Colonic mucosa (tissue), 4 donors: ENCODE data around the gene NPAS1. TPM values are rescaled to one million over a fixed set of nuclear protein-coding genes. Genes with fewer than 3 reads are reported as not detected.

Experiments used
- DNase-seq: peaks from one replicate; pipeline ENCODE4 v3.0.0-alpha.2; 2020
- H3K27ac ChIP-seq: fragments of 200-600 bp; one replicate; pipeline ENCODE4 v1.8.0; 2021
- H3K27me3 ChIP-seq: fragments of 200-600 bp; one replicate; pipeline ENCODE4 v1.8.0; 2021
- H3K36me3 ChIP-seq: fragments of 200-600 bp; one replicate; pipeline ENCODE4 v1.8.0; 2021
- H3K4me1 ChIP-seq: fragments of 200-600 bp; one replicate; pipeline ENCODE4 v1.8.0; 2021; ENCODE audit warnings: mild to moderate bottlenecking
- H3K4me3 ChIP-seq: fragments of 200-600 bp; one replicate; pipeline ENCODE4 v1.8.0; 2021
- H3K9ac ChIP-seq, 2 donors: one replicate each; pipeline ENCODE4 v1.7.0; 2013; ENCODE audit warnings: control low read depth in 2 of 2, low read depth in 2 of 2, low read length in 2 of 2
- H3K9me3 ChIP-seq: fragments of 200-600 bp; one replicate; pipeline ENCODE4 v1.8.0; 2021
- CTCF ChIP-seq: fragments of 200-600 bp; IDR thresholded peaks from one replicate; pipeline ENCODE4 v1.8.0; 2022; ENCODE audit warnings: antibody characterized with exemption, mild to moderate bottlenecking
- intact Hi-C: fragments of 100-400 bp; cut with DNase I; formaldehyde crosslinking; loops from one replicate; pipeline ENCODE4 v1.14.1; 2022
- total RNA-seq, 2 donors: library from RNA; stranded (reverse); fragmentation: NEBNext Ultra II Directional in 1 of 2; extraction: Animal tissue kit (Norgen Biotek cat#: 25700) in 1 of 2; gene quantifications; one replicate each; pipeline ENCODE4 v1.2.1, GENCODE V29; 2021
- donor health status: healthy.
- donor health status: DM: no; HTN: no; CAD: no.
- donor health status: DM: no; HTN: no; CAD: no.

The NPAS1 gene
- total RNA-seq, 2 donors from 2014 or later = 0.35 to 0.64 TPM

DNA sequence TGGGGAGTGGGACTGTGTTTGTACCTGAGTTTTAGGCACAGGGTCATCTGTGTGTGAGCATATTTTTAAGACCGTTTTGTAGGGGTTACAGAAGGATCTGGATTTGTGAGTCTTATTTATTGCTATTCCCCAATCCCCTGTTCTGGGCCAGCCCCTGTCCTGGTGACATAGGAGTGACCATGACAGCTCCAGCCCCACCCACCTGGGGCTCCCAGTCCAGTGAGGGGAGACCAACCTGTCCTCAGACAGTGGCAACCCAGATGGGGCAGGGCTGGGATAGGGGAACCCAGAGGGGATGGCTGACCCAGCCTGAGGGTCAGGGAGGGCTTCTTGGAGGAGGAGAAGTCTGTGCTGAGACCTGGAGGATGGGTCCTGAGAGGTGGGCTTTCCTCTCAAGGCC, 18.1 kb downstream of the NPAS1 start:
- no peak overlapping the region for H3K27ac ChIP-seq
- no peaks in the 10 kb centered on the region for H3K4me1 ChIP-seq
- H3K27me3 ChIP-seq = no peaks in the 10 kb centered on the region
- DNase-seq = no peak
- H3K9me3 ChIP-seq = no peaks in the 10 kb centered on the region
- H3K9ac ChIP-seq = no peak overlapping the region
- no peaks in the 10 kb centered on the region for H3K36me3 ChIP-seq
- intact Hi-C loops = loop anchor here (10.0 kb wide), 1 partner anchor 87 kb away; no protein-coding TSS in a partner anchor
- H3K4me3 ChIP-seq = no peak overlapping the region
- TF ChIP-seq CTCF = no peak

DNA sequence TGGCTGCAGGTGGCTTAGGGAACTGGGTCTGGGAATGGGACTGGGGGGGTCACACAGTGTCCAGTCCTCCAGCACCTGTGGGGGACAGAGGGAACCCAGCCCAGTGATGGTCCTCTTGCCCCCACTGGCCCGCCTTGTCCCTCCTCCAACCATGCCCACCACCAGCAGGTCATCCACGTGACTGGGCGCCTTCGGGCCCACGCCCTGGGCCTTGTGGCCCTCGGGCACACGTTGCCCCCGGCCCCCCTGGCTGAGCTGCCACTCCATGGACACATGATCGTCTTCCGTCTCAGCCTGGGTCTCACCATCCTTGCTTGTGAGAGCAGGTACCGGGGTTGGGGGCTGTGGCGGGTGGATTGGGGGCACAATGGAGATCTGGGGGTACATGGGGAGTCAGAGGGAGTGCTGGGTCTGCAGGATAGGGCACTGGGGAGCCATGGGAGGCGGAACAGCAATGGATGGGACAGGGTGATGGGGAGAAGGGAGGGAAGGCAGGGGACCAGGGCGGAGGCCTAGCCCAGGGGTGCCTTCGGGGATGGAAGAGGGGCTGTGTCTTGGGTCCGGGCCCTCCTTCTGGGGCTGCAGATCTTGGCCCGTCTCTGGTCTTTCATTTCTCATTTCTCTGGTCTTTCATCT, 19.7 kb downstream of the NPAS1 start:
- no peak overlapping the region for H3K9ac ChIP-seq
- no peaks in the 10 kb centered on the region for H3K9me3 ChIP-seq
- DNase-seq = no peak
- TF ChIP-seq CTCF = no peak
- no peak overlapping the region for H3K4me3 ChIP-seq
- intact Hi-C loops = loop anchor here (10.0 kb wide), 1 partner anchor 85 kb away; no protein-coding TSS in a partner anchor
- H3K4me1 ChIP-seq = no peaks in the 10 kb centered on the region
- H3K27ac ChIP-seq = no peak overlapping the region
- no peaks in the 10 kb centered on the region for H3K27me3 ChIP-seq
- H3K36me3 ChIP-seq = no peaks in the 10 kb centered on the region

DNA sequence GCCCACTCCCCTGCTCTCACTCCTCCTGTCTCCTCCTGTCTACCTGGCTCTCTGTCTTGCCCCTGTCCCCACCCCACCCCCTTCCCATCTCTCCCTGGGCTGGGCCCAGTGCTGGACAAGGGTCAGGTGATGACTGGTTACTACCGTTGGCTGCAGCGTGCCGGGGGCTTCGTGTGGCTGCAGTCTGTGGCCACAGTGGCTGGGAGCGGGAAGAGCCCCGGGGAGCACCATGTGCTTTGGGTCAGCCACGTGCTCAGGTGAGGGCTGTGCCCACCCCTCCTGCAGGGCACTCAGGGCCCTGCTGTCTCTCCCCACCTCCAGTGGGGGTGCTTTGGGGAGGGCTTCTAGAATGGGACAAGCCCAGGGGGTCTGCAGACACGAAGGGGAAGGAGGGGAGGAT, 21.2 kb downstream of the NPAS1 start:
- H3K4me1 ChIP-seq = no peaks in the 10 kb centered on the region
- DNase-seq = no peak
- H3K27ac ChIP-seq = no peak overlapping the region
- no peaks in the 10 kb centered on the region for H3K27me3 ChIP-seq
- H3K9me3 ChIP-seq = no peaks in the 10 kb centered on the region
- no peak overlapping the region for H3K9ac ChIP-seq
- H3K36me3 ChIP-seq = no peaks in the 10 kb centered on the region
- no peak overlapping the region for H3K4me3 ChIP-seq
- no peak for TF ChIP-seq CTCF
- intact Hi-C loops = no loop called here

DNA sequence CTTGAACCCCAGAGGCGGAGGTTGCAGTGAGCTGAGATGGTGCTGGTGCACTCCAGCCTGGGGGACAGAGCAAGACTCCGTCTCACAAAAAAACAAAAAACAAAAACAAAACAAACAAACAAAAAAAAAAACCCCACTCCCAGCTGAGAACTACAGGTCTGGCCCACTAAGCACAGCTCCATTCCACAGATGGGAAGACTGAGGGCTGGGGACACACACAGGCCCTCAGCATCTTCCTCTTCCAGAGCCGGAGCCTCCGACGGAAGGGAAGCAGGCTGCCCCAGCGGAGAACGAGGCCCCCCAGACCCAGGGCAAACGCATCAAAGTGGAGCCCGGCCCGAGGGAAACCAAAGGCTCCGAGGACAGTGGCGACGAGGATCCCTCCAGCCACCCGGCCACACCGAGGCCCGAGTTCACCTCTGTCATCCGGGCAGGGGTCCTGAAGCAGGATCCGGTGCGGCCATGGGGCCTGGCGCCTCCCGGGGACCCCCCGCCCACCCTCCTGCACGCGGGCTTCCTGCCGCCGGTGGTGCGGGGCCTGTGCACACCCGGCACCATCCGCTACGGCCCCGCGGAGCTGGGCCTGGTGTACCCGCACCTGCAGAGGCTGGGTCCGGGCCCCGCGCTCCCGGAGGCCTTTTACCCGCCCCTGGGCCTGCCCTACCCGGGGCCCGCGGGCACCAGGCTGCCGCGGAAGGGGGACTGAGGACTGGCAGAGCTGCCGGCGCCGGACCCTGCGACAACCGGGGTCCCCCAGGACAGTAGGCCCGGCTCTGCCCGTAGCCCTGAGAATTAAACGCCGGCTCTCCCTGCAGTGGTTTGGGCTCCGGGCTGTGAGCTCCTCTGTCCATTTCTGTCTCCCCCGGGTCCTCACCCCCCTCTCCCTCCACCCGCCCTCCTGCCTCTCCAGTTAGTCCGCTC, 25.6 kb downstream of the NPAS1 start:
- no peak for TF ChIP-seq CTCF
- no peak overlapping the region for H3K27ac ChIP-seq
- H3K4me3 ChIP-seq = no peak overlapping the region
- intact Hi-C loops = no loop called here
- H3K9ac ChIP-seq = no peak overlapping the region
- no peaks in the 10 kb centered on the region for H3K36me3 ChIP-seq
- no peaks in the 10 kb centered on the region for H3K4me1 ChIP-seq
- DNase-seq = no peak
- H3K9me3 ChIP-seq = no peaks in the 10 kb centered on the region
- no peaks in the 10 kb centered on the region for H3K27me3 ChIP-seq

DNA sequence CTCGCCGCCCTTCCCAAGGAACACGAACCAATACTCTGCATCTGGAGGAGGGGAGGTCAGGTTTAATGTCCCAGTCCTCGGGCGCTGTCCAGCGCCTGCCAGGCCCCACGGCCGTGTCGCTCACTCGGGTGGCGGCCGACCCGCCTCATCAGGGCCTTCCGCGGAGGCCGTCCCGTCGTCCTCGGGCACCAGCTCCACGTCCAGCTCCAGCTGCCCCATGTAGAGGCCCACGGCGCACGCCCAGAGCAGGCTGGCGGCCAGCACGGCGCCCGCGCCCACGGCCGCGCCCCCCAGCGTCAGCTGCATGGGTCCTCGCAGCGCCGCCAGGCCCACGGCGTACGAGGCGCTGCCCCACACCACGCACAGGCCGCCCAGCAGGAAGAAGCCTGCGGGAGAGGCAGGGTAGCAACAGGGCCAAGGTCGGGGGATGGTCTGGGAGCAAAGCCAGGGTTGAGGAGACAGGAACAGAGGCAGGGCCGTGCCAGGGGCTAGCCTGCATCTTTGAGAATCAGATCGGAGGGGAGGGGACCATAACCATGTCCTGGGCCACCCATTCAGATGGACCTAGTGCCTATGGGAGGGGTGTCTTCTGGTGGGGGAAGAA, 26.3 kb downstream of the NPAS1 start:
- intact Hi-C loops = no loop called here
- no peaks in the 10 kb centered on the region for H3K4me1 ChIP-seq

More for the DNA sequence above, 26.3 kb downstream of the NPAS1 start:
- Histone ChIP-seq H3K9ac (no peak overlapping the region), H3K36me3 (no peaks in the 10 kb centered on the region), H3K27me3 (no peaks in the 10 kb centered on the region), H3K4me3 (no peak overlapping the region), H3K9me3 (no peaks in the 10 kb centered on the region), H3K27ac (no peak overlapping the region)
- no peak for DNase-seq
- TF ChIP-seq CTCF = no peak
